ENCODE measurements around the gene CNEP1R1. TPM values are rescaled to one million over a fixed set of nuclear protein-coding genes. Genes with fewer than 3 reads are reported as not detected.
A peak's percentile ranks its signal among the peaks of the same experiment; 100 is the strongest.

The CNEP1R1 gene
- total RNA-seq, 1 experiment from 2014 or later = 12.2 TPM

GRCh38 chr16:50038756-50039529 lies 13.9 kb downstream of the CNEP1R1 start:
- H4K20me1 ChIP-seq (ENCODE audit: insufficient read depth) = no peaks in the 10 kb centered on the region
- no TSS peak for BruUV-seq (replicated peaks)
- H3K79me2 ChIP-seq (ENCODE audit: low read depth) = no peaks in the 10 kb centered on the region
- no peak for DNase-seq
- no peaks in the 10 kb centered on the region for H3K9me2 ChIP-seq (ENCODE audit: insufficient read depth)
- H2AFZ ChIP-seq = no peak overlapping the region
- ChIA-PET POLR2A (ENCODE audit: unreplicated experiment) (no interaction called here), CTCF (interaction anchor here (0.6 to 1.0 kb wide), 2 partner anchors 8 to 171 kb away, joined by 3 to 5 read pairs; no protein-coding TSS in a partner anchor)
- H3K4me1 ChIP-seq (replicated peaks; ENCODE audit: insufficient read depth) = no peaks in the 10 kb centered on the region
- no peak overlapping the region for H3K4me3 ChIP-seq
- intact Hi-C loops (cut with micrococcal nuclease; ENCODE audit: unreplicated experiment) = no loop called here
- H3K36me3 ChIP-seq (ENCODE audit: low read depth) = 0 out of 2 replicates have a peak, but pooled peaks cover 5% of the 10 kb centered on the region
- no peaks in the 10 kb centered on the region for H3F3A ChIP-seq (ENCODE audit: insufficient read depth, low read depth)
- no peak overlapping the region for H3K27ac ChIP-seq
- TF ChIP-seq CTCF (conservative IDR thresholded peaks at IDR 0.05) = no peak
- no peak for TF ChIP-seq EZH2 (IDR thresholded peaks at IDR 0.05; ENCODE audit: low read depth)
- H3K4me2 ChIP-seq = no peak overlapping the region
- no peaks in the 10 kb centered on the region for H3K9me3 ChIP-seq (ENCODE audit: insufficient read depth, low read depth)
- H3K27me3 ChIP-seq (ENCODE audit: insufficient read depth, low read depth) = no peaks in the 10 kb centered on the region

GRCh38 chr16:50040018-50040417 lies 15.0 kb downstream of the CNEP1R1 start:
- CTCF ChIA-PET = no interaction called here
- TF ChIP-seq EZH2 (IDR thresholded peaks at IDR 0.05; ENCODE audit: low read depth) (no peak), CTCF (conservative IDR thresholded peaks at IDR 0.05) (no peak)
- BruUV-seq (replicated peaks) = no TSS peak
- peak overlapping the region; percentile 14; the same call in 1 of the 2 replicates for H3K4me2 ChIP-seq
- intact Hi-C loops (cut with micrococcal nuclease; ENCODE audit: unreplicated experiment) = no loop called here
- peak; percentile 7 to 41 for DNase-seq
- no peak overlapping the region for H3K4me3 ChIP-seq
- POLR2A ChIA-PET (ENCODE audit: unreplicated experiment) = interaction anchor here (0.6 kb wide), 1 partner anchor 537 kb away, joined by 5 read pairs; no protein-coding TSS in a partner anchor
- no peaks in the 10 kb centered on the region for H3K9me3 ChIP-seq (ENCODE audit: insufficient read depth, low read depth)
- no peak overlapping the region for H3K27ac ChIP-seq
- H3K79me2 ChIP-seq (ENCODE audit: low read depth) = no peaks in the 10 kb centered on the region
- H4K20me1 ChIP-seq (ENCODE audit: insufficient read depth) = no peaks in the 10 kb centered on the region
- H3K27me3 ChIP-seq (ENCODE audit: insufficient read depth, low read depth) = no peaks in the 10 kb centered on the region
- H2AFZ ChIP-seq = peak overlapping the region; percentile 46; the same call in 1 of the 2 replicates
- no peaks in the 10 kb centered on the region for H3K9me2 ChIP-seq (ENCODE audit: insufficient read depth)
- no peaks in the 10 kb centered on the region for H3K4me1 ChIP-seq (replicated peaks; ENCODE audit: insufficient read depth)
- no peaks in the 10 kb centered on the region for H3F3A ChIP-seq (ENCODE audit: insufficient read depth, low read depth)
- 0 out of 2 replicates have a peak, but pooled peaks cover 5% of the 10 kb centered on the region for H3K36me3 ChIP-seq (ENCODE audit: low read depth)

GRCh38 chr16:50040710-50041109 lies 15.7 kb downstream of the CNEP1R1 start:
- intact Hi-C loops (cut with micrococcal nuclease; ENCODE audit: unreplicated experiment) = no loop called here
- no peaks in the 10 kb centered on the region for H3F3A ChIP-seq (ENCODE audit: insufficient read depth, low read depth)
- DNase-seq = no peak
- no peaks in the 10 kb centered on the region for H3K9me3 ChIP-seq (ENCODE audit: insufficient read depth, low read depth)
- no peaks in the 10 kb centered on the region for H3K27me3 ChIP-seq (ENCODE audit: insufficient read depth, low read depth)
- ChIA-PET POLR2A (ENCODE audit: unreplicated experiment) (no interaction called here), CTCF (interaction anchor here (0.6 kb wide), 2 partner anchors 16 to 156 kb away, joined by 3 read pairs; no protein-coding TSS in a partner anchor)
- H3K4me3 ChIP-seq = no peak overlapping the region
- no peak overlapping the region for H3K27ac ChIP-seq
- TF ChIP-seq EZH2 (IDR thresholded peaks at IDR 0.05; ENCODE audit: low read depth) = no peak
- no peak for TF ChIP-seq CTCF (conservative IDR thresholded peaks at IDR 0.05)
- H2AFZ ChIP-seq = no peak overlapping the region
- H3K4me1 ChIP-seq (replicated peaks; ENCODE audit: insufficient read depth) = no peaks in the 10 kb centered on the region
- BruUV-seq (replicated peaks) = no TSS peak
- H3K79me2 ChIP-seq (ENCODE audit: low read depth) = no peaks in the 10 kb centered on the region
- no peaks in the 10 kb centered on the region for H4K20me1 ChIP-seq (ENCODE audit: insufficient read depth)
- no peaks in the 10 kb centered on the region for H3K9me2 ChIP-seq (ENCODE audit: insufficient read depth)
- no peak overlapping the region for H3K4me2 ChIP-seq
- 0 out of 2 replicates have a peak, but pooled peaks cover 5% of the 10 kb centered on the region for H3K36me3 ChIP-seq (ENCODE audit: low read depth)
